Vagina (tissue), 2 donors: ENCODE measurements around the gene UROS.

Experiments used
- CTCF ChIP-seq, 3 experiments: fragments of 450-650 bp in 2 of 3; fragments of 200-600 bp in 1 of 3; sonication (generic) in 1 of 3; IDR thresholded peaks; one replicate each; pipeline ENCODE4 v1.5.1; 2017 to 2019; ENCODE audit warnings: antibody characterized with exemption in 3 of 3, mild to moderate bottlenecking in 2 of 3, moderate library complexity in 2 of 3
- POLR2A ChIP-seq, 2 donors: fragments of 450-650 bp; IDR thresholded peaks; one replicate each; pipeline ENCODE4 v1.6.1; 2017; ENCODE audit warnings: antibody characterized with exemption in 2 of 2, mild to moderate bottlenecking in 2 of 2, moderate library complexity in 2 of 2
- POLR2AphosphoS5 ChIP-seq, 2 donors: sonication (generic); formaldehyde crosslinking; IDR thresholded peaks; one replicate each; pipeline ENCODE4 v1.9.0; 2017; ENCODE audit warnings: antibody characterized with exemption in 2 of 2, mild to moderate bottlenecking in 2 of 2, low read depth in 1 of 2; ENCODE audit not compliant: insufficient read depth in 1 of 2

DNA sequence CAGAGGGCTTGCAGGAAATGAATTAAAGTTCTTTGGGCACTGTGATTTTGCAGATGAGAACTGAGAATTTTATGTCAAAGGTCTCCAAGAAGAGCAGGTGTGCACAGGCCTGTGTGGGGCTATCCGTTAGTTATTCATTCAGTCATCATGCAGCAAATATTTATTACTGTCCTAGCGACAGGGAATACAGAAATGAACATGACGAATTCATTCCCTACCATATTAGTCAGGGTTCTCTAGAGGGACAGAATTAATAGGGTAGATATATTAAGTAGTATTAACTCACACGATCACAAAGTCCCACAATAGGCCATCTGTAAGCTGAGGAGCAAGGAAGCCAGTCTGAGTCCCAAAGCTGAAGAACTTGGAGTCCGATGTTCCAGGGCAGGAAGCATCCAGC, 44.5 kb downstream of the UROS start:
- TF ChIP-seq CTCF (IDR thresholded peaks at IDR 0.05): no peak
- no peak for TF ChIP-seq POLR2AphosphoS5 (IDR thresholded peaks at IDR 0.05; ENCODE audit: insufficient read depth in 1 of 2, low read depth in 1 of 2)
- no peak for TF ChIP-seq POLR2A (IDR thresholded peaks at IDR 0.05)
